Measurements from ENCODE around the gene ARFGAP1. TPM values are rescaled to one million over a fixed set of nuclear protein-coding genes. Genes with fewer than 3 reads are reported as not detected.

Gene ARFGAP1
- total RNA-seq, 5 donors from 2014 or later (not counting 1 experiment from before 2014, with no cell fraction given), result 109 to 129 (median 122) TPM

- ChIA-PET CTCF (no interaction called here), POLR2A (no interaction called here)
- DNase-seq (no peak), ATAC-seq (replicated peaks in 1 of 4) (no peak)
- Mint-ChIP-seq H3K4me3 (no peak overlapping the region), H3K4me1 (peaks cover 1 to 6% (median 5%) of the 10 kb centered on the region in 3 donors), H3K27ac (no peak overlapping the region), H3K36me3 (no peaks in the 10 kb centered on the region), H3K27me3 (peaks cover 16 to 52% of the 10 kb centered on the region in 2 donors), H3K9me3 (no peaks in the 10 kb centered on the region)
- Histone ChIP-seq H3K27me3 (replicated peaks in 1 of 2; ENCODE audit: control insufficient read depth in 2 of 2, extremely low read depth in 1 of 2, insufficient read depth in 2 of 2, low read length in 1 of 2) (peaks cover 4 to 82% of the 10 kb centered on the region in 2 experiments), H3K27ac (ENCODE audit: low read length) (no peak overlapping the region), H3K4me1 (ENCODE audit: control insufficient read depth in 1 of 2, extremely low read depth in 1 of 2, insufficient read depth in 2 of 2, low read length in 2 of 2) (peaks cover 0 to 8% of the 10 kb centered on the region in 2 experiments), H3K9me3 (no peaks in the 10 kb centered on the region), H3K4me3 (ENCODE audit: control insufficient read depth in 1 of 2, extremely low read depth in 1 of 2, low read length in 1 of 2) (no peak overlapping the region), H3K36me3 (ENCODE audit: control insufficient read depth in 2 of 2, extremely low read depth in 1 of 2, insufficient read depth in 1 of 2, low read length in 1 of 2) (no peaks in the 10 kb centered on the region)
- WGBS (ENCODE audit: insufficient coverage), result 17% methylated on average over 10 of the region's 30 CpGs
Measured at GRCh38 chr20:63261795-63262528, 10.7 kb upstream of the ARFGAP1 start.

GRCh38 chr20:63262836-63263235 lies 9.8 kb upstream of the ARFGAP1 start:
- ChIA-PET CTCF (no interaction called here), POLR2A (no interaction called here)
- no peak overlapping the region for H3K4me3 Mint-ChIP-seq
- H3K9me3 Mint-ChIP-seq, result no peaks in the 10 kb centered on the region
- H3K4me3 ChIP-seq (ENCODE audit: control insufficient read depth in 1 of 2, extremely low read depth in 1 of 2, low read length in 1 of 2), result no peak overlapping the region
- H3K27me3 ChIP-seq (replicated peaks in 1 of 2; ENCODE audit: control insufficient read depth in 2 of 2, extremely low read depth in 1 of 2, insufficient read depth in 2 of 2, low read length in 1 of 2), result peaks cover 4 to 84% of the 10 kb centered on the region in 2 experiments
- no peak overlapping the region for H3K27ac ChIP-seq (ENCODE audit: low read length)
- no peaks in the 10 kb centered on the region for H3K36me3 ChIP-seq (ENCODE audit: control insufficient read depth in 2 of 2, extremely low read depth in 1 of 2, insufficient read depth in 1 of 2, low read length in 1 of 2)
- DNase-seq (no peak), ATAC-seq (replicated peaks in 1 of 4) (no peak)
- 82% methylated on average over 7 of the region's 9 CpGs for WGBS (ENCODE audit: insufficient coverage)
- H3K36me3 Mint-ChIP-seq, result no peaks in the 10 kb centered on the region
- no peak overlapping the region for H3K27ac Mint-ChIP-seq
- peaks cover 14 to 45% of the 10 kb centered on the region in 2 donors for H3K27me3 Mint-ChIP-seq
- peaks cover 1 to 6% (median 5%) of the 10 kb centered on the region in 3 donors for H3K4me1 Mint-ChIP-seq
- H3K9me3 ChIP-seq, result no peaks in the 10 kb centered on the region
- H3K4me1 ChIP-seq (ENCODE audit: control insufficient read depth in 1 of 2, extremely low read depth in 1 of 2, insufficient read depth in 2 of 2, low read length in 2 of 2), result peaks cover 0 to 8% of the 10 kb centered on the region in 2 experiments

- peaks cover 3 to 82% of the 10 kb centered on the region in 2 experiments for H3K27me3 ChIP-seq (replicated peaks in 1 of 2; ENCODE audit: control insufficient read depth in 2 of 2, extremely low read depth in 1 of 2, insufficient read depth in 2 of 2, low read length in 1 of 2)
- DNase-seq (no peak), ATAC-seq (replicated peaks in 1 of 4) (no peak)
- no peaks in the 10 kb centered on the region for H3K36me3 ChIP-seq (ENCODE audit: control insufficient read depth in 2 of 2, extremely low read depth in 1 of 2, insufficient read depth in 1 of 2, low read length in 1 of 2)
- CTCF ChIA-PET, result no interaction called here
- H3K4me3 Mint-ChIP-seq, result no peak overlapping the region
- no peak overlapping the region for H3K27ac ChIP-seq (ENCODE audit: low read length)
- no peak overlapping the region for H3K4me3 ChIP-seq (ENCODE audit: control insufficient read depth in 1 of 2, extremely low read depth in 1 of 2, low read length in 1 of 2)
- H3K4me1 Mint-ChIP-seq, result peaks cover 1 to 6% (median 5%) of the 10 kb centered on the region in 3 donors
- no peak overlapping the region for H3K27ac Mint-ChIP-seq
- no peaks in the 10 kb centered on the region for H3K9me3 Mint-ChIP-seq
- H3K36me3 Mint-ChIP-seq, result no peaks in the 10 kb centered on the region
- peaks cover 0 to 8% of the 10 kb centered on the region in 2 experiments for H3K4me1 ChIP-seq (ENCODE audit: control insufficient read depth in 1 of 2, extremely low read depth in 1 of 2, insufficient read depth in 2 of 2, low read length in 2 of 2)
- H3K27me3 Mint-ChIP-seq, result peaks cover 11 to 41% of the 10 kb centered on the region in 2 donors
- WGBS (ENCODE audit: insufficient coverage), result 83% methylated on average over 10 of the region's 10 CpGs
- POLR2A ChIA-PET, result no interaction called here
- H3K9me3 ChIP-seq, result no peaks in the 10 kb centered on the region
Measured at GRCh38 chr20:63264000-63264399, 8.6 kb upstream of the ARFGAP1 start.

GRCh38 chr20:63264519-63264918 lies 8.1 kb upstream of the ARFGAP1 start:
- H3K36me3 Mint-ChIP-seq, result no peaks in the 10 kb centered on the region
- H3K36me3 ChIP-seq (ENCODE audit: control insufficient read depth in 2 of 2, extremely low read depth in 1 of 2, insufficient read depth in 1 of 2, low read length in 1 of 2), result no peaks in the 10 kb centered on the region
- 60% methylated on average over 14 of the region's 14 CpGs for WGBS (ENCODE audit: insufficient coverage)
- H3K4me3 ChIP-seq (ENCODE audit: control insufficient read depth in 1 of 2, extremely low read depth in 1 of 2, low read length in 1 of 2), result no peak overlapping the region
- no peak overlapping the region for H3K27ac Mint-ChIP-seq
- H3K27me3 ChIP-seq (replicated peaks in 1 of 2; ENCODE audit: control insufficient read depth in 2 of 2, extremely low read depth in 1 of 2, insufficient read depth in 2 of 2, low read length in 1 of 2), result peaks cover 3 to 77% of the 10 kb centered on the region in 2 experiments
- no peaks in the 10 kb centered on the region for H3K9me3 ChIP-seq
- H3K4me1 Mint-ChIP-seq, result peaks cover 1 to 6% (median 5%) of the 10 kb centered on the region in 3 donors
- no peak overlapping the region for H3K27ac ChIP-seq (ENCODE audit: low read length)
- H3K27me3 Mint-ChIP-seq, result peaks cover 8 to 37% of the 10 kb centered on the region in 2 donors
- DNase-seq (no peak), ATAC-seq (replicated peaks in 1 of 4) (no peak)
- H3K9me3 Mint-ChIP-seq, result no peaks in the 10 kb centered on the region
- CTCF ChIA-PET, result no interaction called here
- POLR2A ChIA-PET, result no interaction called here
- no peak overlapping the region for H3K4me3 Mint-ChIP-seq
- H3K4me1 ChIP-seq (ENCODE audit: control insufficient read depth in 1 of 2, extremely low read depth in 1 of 2, insufficient read depth in 2 of 2, low read length in 2 of 2), result peaks cover 0 to 8% of the 10 kb centered on the region in 2 experiments

- Mint-ChIP-seq H3K4me1 (peaks cover 1 to 10% (median 5%) of the 10 kb centered on the region in 3 donors), H3K4me3 (no peak overlapping the region), H3K27me3 (peaks cover 8 to 32% of the 10 kb centered on the region in 2 donors), H3K9me3 (no peaks in the 10 kb centered on the region), H3K27ac (no peak overlapping the region), H3K36me3 (no peaks in the 10 kb centered on the region)
- Histone ChIP-seq H3K9me3 (no peaks in the 10 kb centered on the region), H3K36me3 (ENCODE audit: control insufficient read depth in 2 of 2, extremely low read depth in 1 of 2, insufficient read depth in 1 of 2, low read length in 1 of 2) (no peaks in the 10 kb centered on the region), H3K27ac (ENCODE audit: low read length) (no peak overlapping the region), H3K27me3 (replicated peaks in 1 of 2; ENCODE audit: control insufficient read depth in 2 of 2, extremely low read depth in 1 of 2, insufficient read depth in 2 of 2, low read length in 1 of 2) (peaks cover 3 to 62% of the 10 kb centered on the region in 2 experiments), H3K4me1 (ENCODE audit: control insufficient read depth in 1 of 2, extremely low read depth in 1 of 2, insufficient read depth in 2 of 2, low read length in 2 of 2) (peaks cover 0 to 8% of the 10 kb centered on the region in 2 experiments), H3K4me3 (ENCODE audit: control insufficient read depth in 1 of 2, extremely low read depth in 1 of 2, low read length in 1 of 2) (no peak overlapping the region)
- no peak for ATAC-seq (replicated peaks in 1 of 4)
- no peak for DNase-seq
- CTCF ChIA-PET, result no interaction called here
- POLR2A ChIA-PET, result no interaction called here
- 74% methylated on average over 10 of the region's 12 CpGs for WGBS (ENCODE audit: insufficient coverage)
Measured at GRCh38 chr20:63265891-63266515, 6.6 kb upstream of the ARFGAP1 start.

GRCh38 chr20:63267691-63268090 lies 4.9 kb upstream of the ARFGAP1 start:
- 66% methylated on average over 6 of the region's 9 CpGs for WGBS (ENCODE audit: insufficient coverage)
- POLR2A ChIA-PET, result no interaction called here

More at GRCh38 chr20:63267691-63268090, 4.9 kb upstream of the ARFGAP1 start:
- H3K4me3 ChIP-seq (ENCODE audit: control insufficient read depth in 1 of 2, extremely low read depth in 1 of 2, low read length in 1 of 2), result no peak overlapping the region
- H3K9me3 ChIP-seq, result no peaks in the 10 kb centered on the region
- H3K27me3 ChIP-seq (replicated peaks in 1 of 2; ENCODE audit: control insufficient read depth in 2 of 2, extremely low read depth in 1 of 2, insufficient read depth in 2 of 2, low read length in 1 of 2), result peaks cover 0 to 45% of the 10 kb centered on the region in 2 experiments
- DNase-seq, result no peak
- CTCF ChIA-PET, result no interaction called here
- no peaks in the 10 kb centered on the region for H3K36me3 ChIP-seq (ENCODE audit: control insufficient read depth in 2 of 2, extremely low read depth in 1 of 2, insufficient read depth in 1 of 2, low read length in 1 of 2)
- no peak for ATAC-seq (replicated peaks in 1 of 4)
- H3K4me1 ChIP-seq (ENCODE audit: control insufficient read depth in 1 of 2, extremely low read depth in 1 of 2, insufficient read depth in 2 of 2, low read length in 2 of 2), result peaks cover 0 to 8% of the 10 kb centered on the region in 2 experiments
- H3K4me1 Mint-ChIP-seq, result peaks cover 6 to 10% (median 7%) of the 10 kb centered on the region in 3 donors
- no peak overlapping the region for H3K27ac ChIP-seq (ENCODE audit: low read length)
- no peaks in the 10 kb centered on the region for H3K9me3 Mint-ChIP-seq
- H3K36me3 Mint-ChIP-seq, result no peaks in the 10 kb centered on the region
- peaks cover 8 to 27% of the 10 kb centered on the region in 2 donors for H3K27me3 Mint-ChIP-seq
- H3K27ac Mint-ChIP-seq, result no peak overlapping the region
- H3K4me3 Mint-ChIP-seq, result no peak overlapping the region

All from T-cell (primary cell).